OCI-LY1 (cell line): Measurements from ENCODE around the gene FSHB.
A peak's percentile ranks its signal among the peaks of the same experiment; 100 is the strongest.
"Not testable (repeated sequence)": the region's sequence is repeated elsewhere in the genome, so short reads cannot be mapped to it uniquely, and the experiment has no call there.

Experiments used
- H2AFZ ChIP-seq: fragments of 200-600 bp; sonication (generic), shearing (Covaris generic); 2 replicates; pipeline ENCODE4 v1.6.0; 2014; ENCODE audit warnings: antibody characterized with exemption, mild to moderate bottlenecking, low read length
- H3F3A ChIP-seq: fragments of 200-600 bp; sonication (generic), shearing (Covaris generic); 2 replicates; pipeline ENCODE4 v1.6.0; 2014; ENCODE audit warnings: mild to moderate bottlenecking, antibody characterized with exemption, low read length, moderate library complexity; ENCODE audit not compliant: insufficient read depth
- H3K27ac ChIP-seq: fragments of 200-600 bp; sonication (generic); 2 replicates; pipeline ENCODE4 v1.5.1; 2014; ENCODE audit warnings: low read length, mixed run types, mild to moderate bottlenecking, low read depth; ENCODE audit not compliant: poor library complexity, severe bottlenecking
- H3K27me3 ChIP-seq: fragments of 200-600 bp; sonication (generic); 2 replicates; pipeline ENCODE4 v1.6.0; 2014; ENCODE audit warnings: antibody characterized with exemption, mild to moderate bottlenecking, low read length, moderate library complexity; ENCODE audit not compliant: insufficient read depth
- H3K36me3 ChIP-seq: fragments of 200-600 bp; sonication (generic); 2 replicates; pipeline ENCODE4 v1.6.1; 2014; ENCODE audit warnings: mild to moderate bottlenecking, antibody characterized with exemption, low read length, moderate library complexity, mixed read lengths; ENCODE audit not compliant: insufficient read depth
- H3K4me1 ChIP-seq: fragments of 200-600 bp; sonication (generic); 2 replicates; pipeline ENCODE4 v1.5.1; 2014; ENCODE audit warnings: mild to moderate bottlenecking, low read length, moderate library complexity; ENCODE audit not compliant: insufficient read depth, severe bottlenecking
- H3K4me2 ChIP-seq: fragments of 200-600 bp; sonication (generic), shearing (Covaris generic); 2 replicates; pipeline ENCODE4 v1.6.1; 2014; ENCODE audit warnings: low read length
- H3K4me3 ChIP-seq: fragments of 200-600 bp; sonication (generic); 2 replicates; pipeline ENCODE4 v1.5.1; 2014; ENCODE audit warnings: low read length, low read depth, mild to moderate bottlenecking, mixed read lengths; ENCODE audit not compliant: poor library complexity, severe bottlenecking
- H3K79me2 ChIP-seq: fragments of 200-600 bp; shearing (Covaris generic); 2 replicates; pipeline ENCODE4 v1.6.1; 2016; ENCODE audit warnings: mixed run types, low read length, mixed read lengths; ENCODE audit not compliant: insufficient read depth
- H3K9ac ChIP-seq: fragments of 200-600 bp; sonication (generic), shearing (Covaris generic); 2 replicates; pipeline ENCODE4 v1.6.1; 2014; ENCODE audit warnings: mild to moderate bottlenecking, low read length, mixed read lengths
- H3K9me2 ChIP-seq: fragments of 200-600 bp; sonication (generic), shearing (Covaris generic); 2 replicates; pipeline ENCODE4 v1.6.1; 2014; ENCODE audit warnings: low read depth, mild to moderate bottlenecking, low read length, mixed read lengths
- H3K9me3 ChIP-seq: fragments of 200-600 bp; shearing (Covaris generic); 2 replicates; pipeline ENCODE4 v1.6.1; 2014; ENCODE audit warnings: low read length, mixed read lengths
- H4K20me1 ChIP-seq: fragments of 200-600 bp; sonication (generic), shearing (Covaris generic); 2 replicates; pipeline ENCODE4 v1.6.0; 2016; ENCODE audit warnings: mild to moderate bottlenecking, low read length; ENCODE audit not compliant: insufficient read depth
- EZH2 ChIP-seq: fragments of 200-600 bp; sonication (generic), shearing (Covaris generic); IDR thresholded peaks from 2 replicates; pipeline ENCODE4 v1.8.0; 2017; ENCODE audit warnings: borderline replicate concordance, mixed run types, mild to moderate bottlenecking, antibody characterized with exemption, low read length, moderate library complexity, mixed read lengths
- TF ChIP-seq, protein P1 (sequence below): fragments of 200-600 bp; sonication (generic), shearing (Covaris generic); IDR thresholded peaks from 2 replicates; pipeline ENCODE4 v1.5.1; 2017; ENCODE audit warnings: mild to moderate bottlenecking, antibody characterized with exemption, low read length, moderate library complexity, mixed read lengths

The FSHB gene

DNA sequence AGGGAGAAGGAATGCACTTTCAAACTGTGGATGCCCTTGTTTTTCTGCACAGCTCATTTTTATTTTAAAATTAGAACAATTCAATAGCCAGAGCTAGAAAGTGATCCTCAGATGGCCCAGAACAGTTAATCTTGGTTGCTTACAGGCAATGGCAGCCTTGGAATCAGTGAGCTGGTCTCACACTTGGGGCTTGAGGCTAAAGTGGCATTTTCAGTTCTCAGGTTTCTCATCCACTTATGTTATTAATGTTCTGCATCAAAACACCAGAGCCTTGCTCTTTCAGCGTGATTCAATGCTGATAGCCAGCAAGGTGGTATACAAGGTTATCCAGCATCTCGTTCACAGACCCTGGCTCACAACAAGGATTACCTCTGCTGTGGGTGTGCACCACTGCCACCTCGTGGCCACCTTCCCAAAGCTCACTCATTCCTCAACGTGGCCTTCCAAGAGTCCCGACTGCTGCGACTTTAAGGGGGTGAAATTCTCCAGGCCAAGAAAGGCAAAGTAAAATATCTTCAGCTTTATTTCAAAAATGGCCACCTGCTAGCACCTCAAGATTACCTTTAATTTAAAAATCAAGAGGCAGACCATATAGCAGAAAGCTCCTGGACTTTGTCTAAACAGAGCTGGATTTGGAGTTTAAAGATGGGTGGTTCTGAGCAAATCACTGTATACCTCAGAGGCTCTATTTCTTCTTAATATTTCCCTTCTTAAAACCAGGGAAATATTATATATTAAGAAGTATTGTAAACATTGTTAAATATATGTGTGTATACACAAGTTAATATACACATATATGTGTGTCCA is 34.2 kb upstream of the FSHB start:
- no peaks in the 10 kb centered on the region for H3K4me1 ChIP-seq
- TF ChIP-seq EZH2 = no peak
- TF ChIP-seq, protein P1, sequence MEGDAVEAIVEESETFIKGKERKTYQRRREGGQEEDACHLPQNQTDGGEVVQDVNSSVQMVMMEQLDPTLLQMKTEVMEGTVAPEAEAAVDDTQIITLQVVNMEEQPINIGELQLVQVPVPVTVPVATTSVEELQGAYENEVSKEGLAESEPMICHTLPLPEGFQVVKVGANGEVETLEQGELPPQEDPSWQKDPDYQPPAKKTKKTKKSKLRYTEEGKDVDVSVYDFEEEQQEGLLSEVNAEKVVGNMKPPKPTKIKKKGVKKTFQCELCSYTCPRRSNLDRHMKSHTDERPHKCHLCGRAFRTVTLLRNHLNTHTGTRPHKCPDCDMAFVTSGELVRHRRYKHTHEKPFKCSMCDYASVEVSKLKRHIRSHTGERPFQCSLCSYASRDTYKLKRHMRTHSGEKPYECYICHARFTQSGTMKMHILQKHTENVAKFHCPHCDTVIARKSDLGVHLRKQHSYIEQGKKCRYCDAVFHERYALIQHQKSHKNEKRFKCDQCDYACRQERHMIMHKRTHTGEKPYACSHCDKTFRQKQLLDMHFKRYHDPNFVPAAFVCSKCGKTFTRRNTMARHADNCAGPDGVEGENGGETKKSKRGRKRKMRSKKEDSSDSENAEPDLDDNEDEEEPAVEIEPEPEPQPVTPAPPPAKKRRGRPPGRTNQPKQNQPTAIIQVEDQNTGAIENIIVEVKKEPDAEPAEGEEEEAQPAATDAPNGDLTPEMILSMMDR = peak; percentile 91
- H3K4me3 ChIP-seq = no peak overlapping the region
- H3K9me2 ChIP-seq = no peaks in the 10 kb centered on the region
- no peaks in the 10 kb centered on the region for H3K79me2 ChIP-seq
- no peaks in the 10 kb centered on the region for H3K27me3 ChIP-seq
- H3K9me3 ChIP-seq = 0 out of 2 replicates have a peak, but pooled peaks cover 3% of the 10 kb centered on the region
- H4K20me1 ChIP-seq = no peaks in the 10 kb centered on the region
- H3K36me3 ChIP-seq = no peaks in the 10 kb centered on the region
- H3K27ac ChIP-seq = no peak overlapping the region
- H2AFZ ChIP-seq = no peak overlapping the region
- H3F3A ChIP-seq = no peaks in the 10 kb centered on the region
- H3K4me2 ChIP-seq = no peak overlapping the region
- H3K9ac ChIP-seq = no peak overlapping the region

DNA sequence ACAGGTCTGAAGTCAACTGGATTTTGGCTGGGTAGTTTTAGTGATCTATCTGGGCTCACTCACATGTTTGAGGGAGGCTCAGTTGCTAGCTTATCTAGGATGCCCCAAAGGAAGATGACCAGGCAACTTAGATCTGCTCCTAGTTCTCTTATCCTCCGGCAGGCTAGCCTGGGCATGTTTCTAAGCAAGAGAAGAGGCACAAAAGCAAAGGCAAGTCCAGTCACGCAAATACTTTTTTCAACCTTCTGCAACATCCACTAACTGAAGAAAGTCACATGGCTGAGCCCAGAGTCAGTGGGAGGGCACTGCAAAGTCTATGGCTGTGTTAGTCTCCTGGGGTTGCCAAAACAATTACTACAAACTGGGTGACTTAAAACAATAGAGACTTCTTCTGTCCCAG is 32.9 kb upstream of the FSHB start:
- no peaks in the 10 kb centered on the region for H4K20me1 ChIP-seq

DNA sequence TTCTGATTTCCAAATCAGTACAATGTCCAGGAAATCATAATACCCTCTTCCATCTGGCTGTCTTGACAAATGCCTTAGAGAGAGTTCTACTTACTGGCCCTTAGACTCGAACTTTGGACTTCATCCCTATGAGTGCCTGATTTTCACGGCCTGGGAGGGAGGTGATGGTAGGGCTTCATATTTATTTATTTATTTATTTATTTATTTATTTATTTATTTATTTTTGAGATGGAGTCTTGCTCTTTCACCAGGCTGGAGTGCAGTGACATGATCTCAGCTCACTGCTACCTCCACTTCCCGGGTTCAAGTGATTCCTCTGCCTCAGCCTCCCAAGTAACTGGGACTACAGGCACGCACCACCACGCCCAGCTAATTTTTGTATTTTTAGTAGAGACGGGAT is 27.8 kb upstream of the FSHB start:
- not testable (repeated sequence) for H2AFZ ChIP-seq, H3K9me3 ChIP-seq, H3F3A ChIP-seq, H3K9ac ChIP-seq, H3K9me2 ChIP-seq, H3K4me3 ChIP-seq, H3K36me3 ChIP-seq, H3K27me3 ChIP-seq, H3K79me2 ChIP-seq, H3K27ac ChIP-seq, H3K4me2 ChIP-seq, H4K20me1 ChIP-seq
- peaks cover 46% of the 10 kb centered on the region for H3K4me1 ChIP-seq

More for the DNA sequence above, 32.9 kb upstream of the FSHB start:
- TF ChIP-seq, protein P1 = no peak
- TF ChIP-seq EZH2 = no peak
- Histone ChIP-seq H3K4me2 (no peak overlapping the region), H2AFZ (no peak overlapping the region), H3K4me3 (no peak overlapping the region), H3K79me2 (no peaks in the 10 kb centered on the region), H3K9me3 (0 out of 2 replicates have a peak, but pooled peaks cover 3% of the 10 kb centered on the region), H3K27ac (no peak overlapping the region), H3K9ac (no peak overlapping the region), H3K9me2 (no peaks in the 10 kb centered on the region), H3K36me3 (no peaks in the 10 kb centered on the region), H3K27me3 (no peaks in the 10 kb centered on the region), H3K4me1 (no peaks in the 10 kb centered on the region), H3F3A (no peaks in the 10 kb centered on the region)

DNA sequence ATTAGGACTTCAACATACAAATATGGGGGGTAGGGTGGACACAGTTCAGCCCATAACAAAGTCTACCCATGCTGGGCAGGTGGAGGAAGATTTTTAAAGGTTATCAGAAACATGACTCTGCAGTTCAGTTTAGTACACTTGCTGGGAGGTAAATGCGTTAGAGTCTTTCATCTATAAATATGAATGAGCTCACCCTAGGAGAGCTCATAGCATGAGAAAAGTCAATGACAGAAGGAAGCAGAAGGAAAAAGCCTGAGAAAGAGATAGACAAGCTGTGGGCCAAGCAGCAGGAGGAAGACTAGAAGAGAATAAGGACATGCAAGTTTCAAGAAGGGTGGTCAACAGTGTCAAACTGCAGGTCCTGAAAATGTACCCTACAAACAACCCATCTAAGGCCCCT is 27.0 kb upstream of the FSHB start:
- Histone ChIP-seq H3F3A (no peaks in the 10 kb centered on the region), H3K27me3 (no peaks in the 10 kb centered on the region), H3K4me2 (no peak overlapping the region), H3K4me3 (no peak overlapping the region), H3K36me3 (no peaks in the 10 kb centered on the region), H3K27ac (peak overlapping the region; percentile 95), H4K20me1 (no peaks in the 10 kb centered on the region), H3K9me3 (0 out of 2 replicates have a peak, but pooled peaks cover 3% of the 10 kb centered on the region), H2AFZ (no peak overlapping the region), H3K9me2 (no peaks in the 10 kb centered on the region), H3K9ac (no peak overlapping the region), H3K79me2 (no peaks in the 10 kb centered on the region), H3K4me1 (peaks cover 55% of the 10 kb centered on the region)
- TF ChIP-seq, protein P1 = no peak
- no peak for TF ChIP-seq EZH2
